C4-2B (cell line): ENCODE results near the gene TMEM44.

Experiments used
- CTCF ChIP-seq: fragments of 450-650 bp; conservative IDR thresholded peaks from 2 replicates; pipeline ENCODE4 v1.5.1; 2017; ENCODE audit warnings: mild to moderate bottlenecking
- ZFX ChIP-seq: fragments of 450-650 bp; IDR thresholded peaks from 2 replicates; pipeline ENCODE4 v1.6.1; 2017

DNA sequence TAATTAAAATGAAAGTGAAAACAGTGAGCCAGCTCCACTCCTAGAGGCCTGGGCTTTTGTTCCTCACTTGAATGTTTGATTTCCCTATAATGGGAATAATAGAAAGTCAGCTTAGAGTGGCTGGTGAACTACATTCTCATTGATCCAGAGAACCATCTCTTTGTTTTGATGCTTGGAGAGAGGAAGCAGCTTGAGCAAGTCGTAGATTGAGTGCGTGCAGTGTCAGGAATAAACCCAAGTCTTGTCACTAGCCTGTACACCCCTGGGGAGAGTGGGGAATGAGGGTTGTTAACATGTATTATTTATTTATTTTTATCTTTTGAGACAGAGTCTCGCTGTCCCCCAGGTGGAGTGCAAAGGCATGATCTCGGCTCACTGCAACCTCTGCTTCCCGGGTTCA, 39.7 kb upstream of the TMEM44 start:
- TF ChIP-seq CTCF: no peak
- TF ChIP-seq ZFX: no peak
